Activated T-helper 2 cell treated with anti-CD3 and anti-CD28 coated beads, Interferon-gamma antibody, Interleukin-2, Interleukin-4, amounts not matched to agents 10 μg/mL and 5 μg/mL and 100 μg/mL, durations not matched to agents 14 hours and 24 hours and 36 hours (primary cell): ENCODE measurements around the gene MPHOSPH9. TPM values are rescaled to one million over a fixed set of nuclear protein-coding genes. Genes with fewer than 3 reads are reported as not detected.
"Not testable (repeated sequence)": the region's sequence is repeated elsewhere in the genome, so short reads cannot be mapped to it uniquely, and the experiment has no call there.

Experiments used
- DNase-seq: peaks from one replicate; pipeline ENCODE4 v3.0.0; 2021; ENCODE audit warnings: low spot score
- H3K27ac Mint-ChIP-seq: one replicate; pipeline ENCODE4 v1.8.0; 2021; ENCODE audit warnings: mixed read lengths
- H3K27me3 Mint-ChIP-seq: one replicate; pipeline ENCODE4 v1.8.0; 2021; ENCODE audit warnings: low read depth, mixed read lengths
- H3K36me3 Mint-ChIP-seq: one replicate; pipeline ENCODE4 v1.8.0; 2021; ENCODE audit warnings: low read depth, mixed read lengths
- H3K4me1 Mint-ChIP-seq: one replicate; pipeline ENCODE4 v1.8.0; 2021; ENCODE audit warnings: low read depth, mixed read lengths
- H3K4me3 Mint-ChIP-seq: one replicate; pipeline ENCODE4 v1.8.0; 2021; ENCODE audit warnings: low read depth, mild to moderate bottlenecking, moderate library complexity, mixed read lengths
- H3K9me3 Mint-ChIP-seq: one replicate; pipeline ENCODE4 v1.8.0; 2021; ENCODE audit warnings: mixed read lengths
- intact Hi-C: fragments of 100-400 bp; cut with micrococcal nuclease; formaldehyde crosslinking; loops from one replicate; pipeline ENCODE4 v1.15.1; 2023
- total RNA-seq: library from RNA; stranded (reverse); gene quantifications from 2 replicates; pipeline ENCODE4 v1.2.3, GENCODE V29; 2022

Gene MPHOSPH9
- total RNA-seq, 1 donor from 2014 or later, result 97.0 TPM

- H3K27me3 Mint-ChIP-seq, DNase-seq, H3K4me3 Mint-ChIP-seq, H3K9me3 Mint-ChIP-seq, intact Hi-C loops, H3K27ac Mint-ChIP-seq: not testable (repeated sequence)
- Mint-ChIP-seq H3K36me3 (peaks cover 63% of the 10 kb centered on the region), H3K4me1 (peaks cover 28% of the 10 kb centered on the region)
Measured at GRCh38 chr12:123252365-123252764, 19.4 kb upstream of the MPHOSPH9 start.

- Mint-ChIP-seq H3K9me3 (no peaks in the 10 kb centered on the region), H3K4me1 (peaks cover 33% of the 10 kb centered on the region), H3K27me3 (no peaks in the 10 kb centered on the region), H3K4me3 (no peak overlapping the region), H3K36me3 (peaks cover 61% of the 10 kb centered on the region), H3K27ac (peak overlapping the region; percentile 10)
- DNase-seq, result no peak
- intact Hi-C loops, result no loop called here
Measured at GRCh38 chr12:123251403-123252076, 18.6 kb upstream of the MPHOSPH9 start.

GRCh38 chr12:123250471-123251383, 17.8 kb upstream of the MPHOSPH9 start:
- Mint-ChIP-seq H3K27ac (peak overlapping the region; percentile 10), H3K9me3 (no peaks in the 10 kb centered on the region), H3K4me3 (no peak overlapping the region), H3K27me3 (no peaks in the 10 kb centered on the region), H3K4me1 (peaks cover 35% of the 10 kb centered on the region), H3K36me3 (peaks cover 61% of the 10 kb centered on the region)
- intact Hi-C loops, result no loop called here
- no peak for DNase-seq

GRCh38 chr12:123248996-123249741, 16.2 kb upstream of the MPHOSPH9 start:
- intact Hi-C loops, H3K27ac Mint-ChIP-seq, H3K4me3 Mint-ChIP-seq, H3K9me3 Mint-ChIP-seq, H3K27me3 Mint-ChIP-seq, DNase-seq: not testable (repeated sequence)
- Mint-ChIP-seq H3K36me3 (peaks cover 57% of the 10 kb centered on the region), H3K4me1 (peaks cover 35% of the 10 kb centered on the region)

GRCh38 chr12:123248129-123248528, 15.2 kb upstream of the MPHOSPH9 start:
- peaks cover 50% of the 10 kb centered on the region for H3K36me3 Mint-ChIP-seq
- intact Hi-C loops, DNase-seq, H3K9me3 Mint-ChIP-seq, H3K27me3 Mint-ChIP-seq, H3K4me3 Mint-ChIP-seq: not testable (repeated sequence)
- peak overlapping the region; percentile 67 for H3K27ac Mint-ChIP-seq
- H3K4me1 Mint-ChIP-seq, result peaks cover 40% of the 10 kb centered on the region

- H3K4me3 Mint-ChIP-seq, result no peak overlapping the region
- intact Hi-C loops, result no loop called here
- H3K27me3 Mint-ChIP-seq, result no peaks in the 10 kb centered on the region
- H3K36me3 Mint-ChIP-seq, result peaks cover 65% of the 10 kb centered on the region
- no peak for DNase-seq
- peaks cover 44% of the 10 kb centered on the region for H3K4me1 Mint-ChIP-seq
- H3K9me3 Mint-ChIP-seq, result no peaks in the 10 kb centered on the region
- H3K27ac Mint-ChIP-seq, result peak overlapping the region; percentile 0
Measured at GRCh38 chr12:123245678-123246077, 12.7 kb upstream of the MPHOSPH9 start.

GRCh38 chr12:123243671-123244262, 10.8 kb upstream of the MPHOSPH9 start:
- H3K36me3 Mint-ChIP-seq, result peaks cover 60% of the 10 kb centered on the region
- H3K4me3 Mint-ChIP-seq, result no peak overlapping the region
- no peak for DNase-seq
- intact Hi-C loops, result no loop called here
- peak overlapping the region; percentile 15 for H3K27ac Mint-ChIP-seq
- H3K27me3 Mint-ChIP-seq, result no peaks in the 10 kb centered on the region
- H3K4me1 Mint-ChIP-seq, result peaks cover 38% of the 10 kb centered on the region
- H3K9me3 Mint-ChIP-seq, result no peaks in the 10 kb centered on the region

- no peak overlapping the region for H3K4me3 Mint-ChIP-seq
- peaks cover 38% of the 10 kb centered on the region for H3K4me1 Mint-ChIP-seq
- H3K36me3 Mint-ChIP-seq, result peaks cover 53% of the 10 kb centered on the region
- H3K27me3 Mint-ChIP-seq, result no peaks in the 10 kb centered on the region
- intact Hi-C loops, result no loop called here
- H3K9me3 Mint-ChIP-seq, result no peaks in the 10 kb centered on the region
- H3K27ac Mint-ChIP-seq, result peak overlapping the region; percentile 33
- no peak for DNase-seq
Measured at GRCh38 chr12:123242116-123242904, 9.4 kb upstream of the MPHOSPH9 start.

- intact Hi-C loops, result loop anchor here (1.0 to 10.0 kb wide), 6 partner anchors 16 to 476 kb away; partner anchors contain the start of genes ATP6V0A2 and PITPNM2
- Mint-ChIP-seq H3K27ac (no peak overlapping the region), H3K27me3 (no peaks in the 10 kb centered on the region), H3K4me1 (peaks cover 41% of the 10 kb centered on the region), H3K4me3 (no peak overlapping the region), H3K9me3 (no peaks in the 10 kb centered on the region), H3K36me3 (peaks cover 51% of the 10 kb centered on the region)
- DNase-seq, result no peak
Measured at GRCh38 chr12:123238961-123239360, 6.0 kb upstream of the MPHOSPH9 start.

- intact Hi-C loops, result loop anchor here (1.0 to 10.0 kb wide), 6 partner anchors 15 to 476 kb away; partner anchors contain the start of genes ATP6V0A2 and PITPNM2
- Mint-ChIP-seq H3K4me1 (peaks cover 37% of the 10 kb centered on the region), H3K4me3 (no peak overlapping the region), H3K9me3 (no peaks in the 10 kb centered on the region), H3K36me3 (peaks cover 54% of the 10 kb centered on the region), H3K27me3 (no peaks in the 10 kb centered on the region), H3K27ac (peak overlapping the region; percentile 85)
- no peak for DNase-seq
Measured at GRCh38 chr12:123238330-123238682, 5.4 kb upstream of the MPHOSPH9 start.

- H3K4me3 Mint-ChIP-seq, result peak overlapping the region; percentile 54
- peaks cover 37% of the 10 kb centered on the region for H3K4me1 Mint-ChIP-seq
- intact Hi-C loops, result loop anchor here (1.0 to 10.0 kb wide), 6 partner anchors 14 to 477 kb away; partner anchors contain the start of genes ATP6V0A2 and PITPNM2
- H3K27ac Mint-ChIP-seq, result peak overlapping the region; percentile 85
- no peaks in the 10 kb centered on the region for H3K27me3 Mint-ChIP-seq
- DNase-seq, result peak; percentile 54
- no peaks in the 10 kb centered on the region for H3K9me3 Mint-ChIP-seq
- peaks cover 54% of the 10 kb centered on the region for H3K36me3 Mint-ChIP-seq
Measured at GRCh38 chr12:123237646-123238329, 4.8 kb upstream of the MPHOSPH9 start.
